Endothelial cell (in vitro differentiated cells): ENCODE measurements around the gene LTF. TPM values are rescaled to one million over a fixed set of nuclear protein-coding genes. Genes with fewer than 3 reads are reported as not detected.

Experiments
- DNase-seq: peaks from one replicate; pipeline ENCODE4 v3.0.0; 2021; ENCODE audit warnings: low spot score
- H3K27ac Mint-ChIP-seq: one replicate; pipeline ENCODE4 v1.8.0; 2021; ENCODE audit warnings: mixed read lengths, inconsistent platforms; ENCODE audit not compliant: unreplicated experiment
- H3K27me3 Mint-ChIP-seq: one replicate; pipeline ENCODE4 v1.8.0; 2021; ENCODE audit warnings: mild to moderate bottlenecking, moderate library complexity, mixed read lengths, inconsistent platforms; ENCODE audit not compliant: unreplicated experiment
- H3K36me3 Mint-ChIP-seq: one replicate; pipeline ENCODE4 v1.8.0; 2021; ENCODE audit warnings: mild to moderate bottlenecking, low read depth, mixed read lengths, inconsistent platforms; ENCODE audit not compliant: unreplicated experiment
- H3K4me1 Mint-ChIP-seq: one replicate; pipeline ENCODE4 v1.8.0; 2021; ENCODE audit warnings: mild to moderate bottlenecking, mixed read lengths, inconsistent platforms; ENCODE audit not compliant: unreplicated experiment
- H3K4me3 Mint-ChIP-seq: one replicate; pipeline ENCODE4 v1.8.0; 2021; ENCODE audit warnings: mild to moderate bottlenecking, mixed read lengths, inconsistent platforms; ENCODE audit not compliant: unreplicated experiment
- H3K9me3 Mint-ChIP-seq: one replicate; pipeline ENCODE4 v1.8.0; 2021; ENCODE audit warnings: mixed read lengths, inconsistent platforms; ENCODE audit not compliant: unreplicated experiment
- CTCF ChIP-seq: fragments of 200-600 bp; sonication (generic); IDR thresholded peaks from one replicate; pipeline ENCODE4 v1.5.0; 2021; ENCODE audit warnings: antibody characterized with exemption; ENCODE audit not compliant: unreplicated experiment
- total RNA-seq: library from RNA; stranded (reverse); fragmentation: NEBNext Ultra II Directional; extraction: Animal tissue kit (Norgen Biotek cat#: 25700); gene quantifications from one replicate; pipeline ENCODE4 v1.2.1, GENCODE V29; 2021; ENCODE audit not compliant: unreplicated experiment

The LTF gene
- total RNA-seq, 1 donor from 2014 or later, result not detected

GRCh38 chr3:46484911-46485778, 20.4 kb upstream of the LTF start:
- no peak for DNase-seq
- Mint-ChIP-seq H3K4me3 (no peak overlapping the region), H3K4me1 (peaks cover 14% of the 10 kb centered on the region), H3K27ac (no peak overlapping the region), H3K27me3 (peaks cover 3% of the 10 kb centered on the region), H3K9me3 (no peaks in the 10 kb centered on the region), H3K36me3 (no peaks in the 10 kb centered on the region)
- no peak for TF ChIP-seq CTCF

GRCh38 chr3:46484388-46484787, 19.7 kb upstream of the LTF start:
- no peak for TF ChIP-seq CTCF
- no peaks in the 10 kb centered on the region for H3K9me3 Mint-ChIP-seq

GRCh38 chr3:46483825-46484224, 19.1 kb upstream of the LTF start:
- no peaks in the 10 kb centered on the region for H3K9me3 Mint-ChIP-seq
- TF ChIP-seq CTCF, result no peak
- no peaks in the 10 kb centered on the region for H3K36me3 Mint-ChIP-seq
- peaks cover 3% of the 10 kb centered on the region for H3K27me3 Mint-ChIP-seq
- H3K4me1 Mint-ChIP-seq, result peaks cover 18% of the 10 kb centered on the region
- H3K27ac Mint-ChIP-seq, result no peak overlapping the region
- H3K4me3 Mint-ChIP-seq, result no peak overlapping the region
- no peak for DNase-seq

More at GRCh38 chr3:46484388-46484787, 19.7 kb upstream of the LTF start:
- peaks cover 3% of the 10 kb centered on the region for H3K27me3 Mint-ChIP-seq
- no peak overlapping the region for H3K27ac Mint-ChIP-seq
- no peak overlapping the region for H3K4me3 Mint-ChIP-seq
- no peaks in the 10 kb centered on the region for H3K36me3 Mint-ChIP-seq
- DNase-seq, result no peak
- H3K4me1 Mint-ChIP-seq, result peaks cover 18% of the 10 kb centered on the region

- Mint-ChIP-seq H3K27me3 (peaks cover 3% of the 10 kb centered on the region), H3K27ac (no peak overlapping the region), H3K9me3 (no peaks in the 10 kb centered on the region), H3K36me3 (no peaks in the 10 kb centered on the region), H3K4me1 (peaks cover 18% of the 10 kb centered on the region), H3K4me3 (no peak overlapping the region)
- TF ChIP-seq CTCF, result no peak
- DNase-seq, result no peak
These were observed 18.1 kb upstream of the LTF start for GRCh38 chr3:46482632-46483350.

- H3K27ac Mint-ChIP-seq, result no peak overlapping the region
- H3K9me3 Mint-ChIP-seq, result no peaks in the 10 kb centered on the region
- no peaks in the 10 kb centered on the region for H3K36me3 Mint-ChIP-seq
- peaks cover 3% of the 10 kb centered on the region for H3K27me3 Mint-ChIP-seq
- TF ChIP-seq CTCF, result no peak
- no peak overlapping the region for H3K4me3 Mint-ChIP-seq
- H3K4me1 Mint-ChIP-seq, result peaks cover 18% of the 10 kb centered on the region
- no peak for DNase-seq
These were observed 16.9 kb upstream of the LTF start for GRCh38 chr3:46481636-46482035.
